DND-41 (cell line): ENCODE measurements around the gene HSPG2.

Experiments used
- ATAC-seq: fragments of 200-7000 bp; cut with Tn5 transposase; 3 replicates; pipeline ENCODE4 v1.9.1; 2021; ENCODE audit warnings: low read depth; ENCODE audit not compliant: insufficient read depth
- DNase-seq: peaks from one replicate; pipeline ENCODE4 v3.0.0-alpha.2; 2020
- H2AFZ ChIP-seq: 2 replicates; pipeline ENCODE4 v1.6.0; 2012; ENCODE audit warnings: low read depth, low read length
- H3K27ac ChIP-seq: 2 replicates; pipeline ENCODE4 v1.5.1; 2012; ENCODE audit warnings: low read length, inconsistent platforms
- H3K27me3 ChIP-seq: fragments of 200-600 bp; sonication (generic); 2 replicates; pipeline ENCODE4 v1.6.0; 2012; ENCODE audit warnings: low read length, mild to moderate bottlenecking, inconsistent platforms; ENCODE audit not compliant: insufficient read depth, poor library complexity
- H3K36me3 ChIP-seq: 2 replicates; pipeline ENCODE4 v1.5.1; 2012; ENCODE audit warnings: low read length, inconsistent platforms; ENCODE audit not compliant: insufficient read depth
- H3K4me1 ChIP-seq: 2 replicates; pipeline ENCODE4 v1.5.1; 2012; ENCODE audit warnings: mild to moderate bottlenecking, low read length; ENCODE audit not compliant: insufficient read depth
- H3K4me2 ChIP-seq: 2 replicates; pipeline ENCODE4 v1.6.0; 2012; ENCODE audit warnings: mild to moderate bottlenecking, moderate library complexity, low read length, inconsistent platforms; ENCODE audit not compliant: insufficient read depth
- H3K4me3 ChIP-seq, 2 experiments: fragments of 200-600 bp in 1 of 2; shearing (Covaris generic) in 1 of 2; 2 replicates each; pipeline ENCODE4 v1.5.1; 2012 to 2016; ENCODE audit warnings: inconsistent platforms in 2 of 2, low read length in 2 of 2, mild to moderate bottlenecking in 2 of 2, low read depth in 1 of 2, moderate library complexity in 1 of 2
- H3K79me2 ChIP-seq: 2 replicates; pipeline ENCODE4 v1.6.0; 2012; ENCODE audit warnings: low read length, inconsistent platforms; ENCODE audit not compliant: insufficient read depth
- H3K9ac ChIP-seq: 2 replicates; pipeline ENCODE4 v1.6.0; 2012; ENCODE audit warnings: low read depth, mild to moderate bottlenecking, inconsistent platforms, low read length, moderate library complexity
- H3K9me3 ChIP-seq: 2 replicates; pipeline ENCODE4 v1.5.1; 2012; ENCODE audit warnings: low read length, moderate library complexity, mild to moderate bottlenecking, inconsistent platforms; ENCODE audit not compliant: insufficient read depth, severe bottlenecking
- H4K20me1 ChIP-seq: 2 replicates; pipeline ENCODE4 v1.6.0; 2012; ENCODE audit warnings: low read length; ENCODE audit not compliant: insufficient read depth
- CTCF ChIP-seq: IDR thresholded peaks from 2 replicates; pipeline ENCODE4 v1.5.1; 2012; ENCODE audit warnings: borderline replicate concordance, low read length, moderate library complexity, mild to moderate bottlenecking; ENCODE audit not compliant: poor library complexity, severe bottlenecking; ENCODE audit errors: extremely low read depth
- EZH2 ChIP-seq: IDR thresholded peaks from 3 replicates; pipeline ENCODE4 v1.6.1; 2012; ENCODE audit warnings: borderline replicate concordance, low read depth, mild to moderate bottlenecking, moderate library complexity, low read length, inconsistent platforms; ENCODE audit not compliant: severe bottlenecking

HSPG2 gene

GRCh38 chr1:21865609-21865942 lies 71.5 kb downstream of the HSPG2 start:
- TF ChIP-seq CTCF (no peak), EZH2 (no peak)
- no peaks in the 10 kb centered on the region for H3K4me1 ChIP-seq
- no peaks in the 10 kb centered on the region for H3K79me2 ChIP-seq
- ATAC-seq (no peak), DNase-seq (no peak)
- H3K4me3 ChIP-seq, result no peak overlapping the region
- H2AFZ ChIP-seq, result no peak overlapping the region
- H3K4me2 ChIP-seq, result no peak overlapping the region
- no peak overlapping the region for H3K27ac ChIP-seq
- peaks cover 13% of the 10 kb centered on the region for H3K27me3 ChIP-seq
- no peaks in the 10 kb centered on the region for H3K9me3 ChIP-seq
- H4K20me1 ChIP-seq, result no peaks in the 10 kb centered on the region
- no peak overlapping the region for H3K9ac ChIP-seq
- H3K36me3 ChIP-seq, result no peaks in the 10 kb centered on the region

- H3K9ac ChIP-seq, result no peak overlapping the region
- no peaks in the 10 kb centered on the region for H3K9me3 ChIP-seq
- no peak for TF ChIP-seq CTCF
- no peak for TF ChIP-seq EZH2
- H3K4me3 ChIP-seq, result no peak overlapping the region
- H3K27me3 ChIP-seq, result peaks cover 13% of the 10 kb centered on the region
- H3K4me2 ChIP-seq, result no peak overlapping the region
- H3K79me2 ChIP-seq, result no peaks in the 10 kb centered on the region
- ATAC-seq (no peak), DNase-seq (no peak)
- H4K20me1 ChIP-seq, result no peaks in the 10 kb centered on the region
- H3K4me1 ChIP-seq, result no peaks in the 10 kb centered on the region
- H2AFZ ChIP-seq, result no peak overlapping the region
- no peaks in the 10 kb centered on the region for H3K36me3 ChIP-seq
- no peak overlapping the region for H3K27ac ChIP-seq
Measured at GRCh38 chr1:21864730-21865129, 72.4 kb downstream of the HSPG2 start.

- Histone ChIP-seq H3K36me3 (no peaks in the 10 kb centered on the region), H3K9ac (no peak overlapping the region), H3K9me3 (no peaks in the 10 kb centered on the region), H3K27ac (no peak overlapping the region), H4K20me1 (no peaks in the 10 kb centered on the region), H3K4me1 (no peaks in the 10 kb centered on the region), H3K27me3 (peaks cover 11% of the 10 kb centered on the region), H3K79me2 (no peaks in the 10 kb centered on the region), H2AFZ (no peak overlapping the region), H3K4me3 (no peak overlapping the region), H3K4me2 (no peak overlapping the region)
- TF ChIP-seq EZH2 (no peak), CTCF (no peak)
- no peak for DNase-seq
- ATAC-seq, result no peak
Measured at GRCh38 chr1:21863981-21864380, 73.1 kb downstream of the HSPG2 start.
